Activated CD4-positive, CD25-positive, alpha-beta regulatory T cell treated with anti-CD3 and anti-CD28 coated beads, Interleukin-2, amount 50 U/mL, for 16 hours (primary cell): ENCODE results near the gene DYNLT3.

Source experiments
- DNase-seq: peaks from one replicate; pipeline ENCODE4 v3.0.0-alpha.2; 2020; ENCODE audit warnings: low read depth, low spot score

DYNLT3 gene

DNA sequence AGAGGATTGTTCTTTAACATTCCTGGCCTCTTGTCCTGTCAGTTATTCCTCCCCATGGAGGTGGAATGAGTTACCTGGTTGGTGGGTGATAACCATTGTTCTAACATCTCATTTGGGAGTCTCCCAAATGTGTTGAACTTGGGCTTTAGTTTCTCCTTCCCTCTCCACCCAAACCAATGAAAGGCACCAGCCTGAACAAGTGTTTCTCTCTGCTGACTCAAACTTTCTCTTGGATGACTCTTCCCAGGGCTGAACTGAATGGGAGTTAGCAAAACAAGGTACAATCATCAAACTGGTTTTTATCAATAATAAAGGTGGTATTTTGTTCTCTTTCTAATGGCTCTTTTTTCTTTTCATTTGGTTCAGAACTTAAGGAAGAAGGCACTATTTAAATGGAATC, 2.7 kb downstream of the DYNLT3 start:
- DNase-seq, result no peak

DNA sequence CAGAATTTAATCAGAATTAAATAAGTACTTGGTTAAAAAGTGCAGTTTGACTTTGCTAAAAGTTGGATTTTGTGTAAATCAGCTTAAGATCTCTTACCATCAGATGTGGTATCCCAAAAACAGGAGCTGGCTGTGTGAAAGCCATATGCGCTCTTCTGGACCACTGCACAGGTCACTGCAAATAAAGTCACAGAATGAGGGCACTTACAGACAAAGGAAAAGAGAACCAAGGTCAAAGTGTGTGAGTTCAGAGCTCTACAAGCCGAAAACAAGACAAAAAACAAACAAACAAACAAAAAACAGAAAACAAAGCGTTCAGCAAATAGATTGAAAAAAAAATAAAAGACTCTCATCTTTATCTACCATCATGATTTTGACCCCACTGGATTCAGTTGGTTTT, 6.4 kb downstream of the DYNLT3 start:
- no peak for DNase-seq

DNA sequence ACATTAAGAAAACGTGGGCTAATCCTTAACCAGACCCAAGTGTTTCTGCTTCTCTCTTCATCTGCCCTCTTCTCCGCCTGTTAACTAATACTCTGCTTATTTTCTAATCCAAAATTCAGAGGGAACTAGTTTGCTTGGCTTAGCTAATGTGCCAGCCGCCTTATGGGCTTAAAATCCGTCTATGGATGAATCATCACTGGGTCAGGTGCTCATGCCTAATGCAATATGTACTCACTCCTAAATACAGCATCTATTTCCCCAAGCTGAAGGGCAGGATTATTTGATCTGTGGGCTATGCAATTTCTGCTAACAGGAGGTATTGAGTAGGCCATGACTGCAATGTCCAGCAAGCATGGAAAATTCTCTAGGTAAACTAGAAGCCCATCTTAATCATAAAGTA, 12.4 kb downstream of the DYNLT3 start:
- DNase-seq, result no peak

DNA sequence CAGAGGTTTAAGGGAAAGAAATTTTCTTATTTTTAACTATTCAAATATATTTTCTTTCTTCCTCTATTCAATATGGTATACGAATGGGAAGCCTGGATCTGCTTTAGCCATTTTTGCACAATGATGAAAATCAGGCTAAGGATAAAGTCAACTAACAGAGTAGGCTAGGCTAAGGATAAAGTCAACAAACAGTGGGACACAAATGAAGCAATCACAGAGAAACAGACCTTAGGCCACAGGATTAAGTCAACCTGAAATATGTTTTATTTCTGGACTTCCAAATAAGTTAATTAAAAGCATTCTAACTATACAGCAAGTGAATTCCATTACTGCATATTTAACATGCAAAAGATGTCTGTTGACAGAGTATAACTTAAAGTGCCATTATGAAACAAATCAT, 17.0 kb downstream of the DYNLT3 start:
- no peak for DNase-seq

DNA sequence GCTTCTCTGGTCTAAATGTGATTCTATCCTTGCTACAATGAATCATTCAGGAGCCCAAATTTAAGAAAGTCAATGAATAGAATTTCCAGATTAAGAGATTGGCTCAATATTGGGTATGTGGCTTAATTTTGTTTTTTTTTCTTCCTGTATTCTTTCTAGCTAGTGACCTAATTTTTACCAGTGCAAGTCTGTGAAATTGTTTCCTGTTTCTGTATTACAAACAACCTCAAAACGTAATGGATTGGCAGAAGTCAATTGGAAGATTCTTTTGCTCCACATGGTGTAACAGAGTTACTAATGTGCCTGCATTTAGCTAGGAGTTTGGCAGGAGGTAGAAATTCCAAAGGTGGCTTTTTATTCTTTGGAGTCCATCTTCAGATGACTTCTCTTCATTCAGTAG, 17.6 kb downstream of the DYNLT3 start:
- no peak for DNase-seq

DNA sequence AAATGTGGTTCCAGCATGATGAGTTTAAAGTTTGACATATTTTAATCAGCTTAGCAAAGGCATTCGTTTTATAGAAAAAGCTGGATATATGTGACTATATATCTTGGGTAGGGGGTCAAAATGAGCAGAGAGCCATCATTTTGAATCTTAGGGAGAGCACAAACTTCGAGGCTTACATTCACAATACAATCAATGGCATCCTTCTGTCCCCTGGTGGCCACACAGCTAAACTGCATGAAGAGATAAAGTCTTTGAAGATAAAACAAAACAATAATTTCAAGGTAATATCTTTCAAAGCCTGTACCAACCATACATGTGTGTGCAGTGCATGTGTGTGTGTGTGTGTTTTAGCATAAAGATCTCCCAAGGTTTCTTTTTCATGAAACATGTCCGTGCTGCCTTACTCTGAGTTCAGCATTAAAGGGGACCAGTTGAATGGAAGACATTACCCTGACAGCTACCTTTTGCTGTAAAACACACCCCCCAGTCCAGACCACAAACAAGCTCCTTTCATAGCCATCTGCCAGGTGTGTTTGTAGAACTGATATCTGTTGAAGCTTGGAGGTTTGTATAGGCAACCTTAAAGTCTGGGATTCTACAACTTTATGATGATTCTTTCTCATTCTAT, 22.0 kb downstream of the DYNLT3 start:
- DNase-seq, result peak; percentile 10

DNA sequence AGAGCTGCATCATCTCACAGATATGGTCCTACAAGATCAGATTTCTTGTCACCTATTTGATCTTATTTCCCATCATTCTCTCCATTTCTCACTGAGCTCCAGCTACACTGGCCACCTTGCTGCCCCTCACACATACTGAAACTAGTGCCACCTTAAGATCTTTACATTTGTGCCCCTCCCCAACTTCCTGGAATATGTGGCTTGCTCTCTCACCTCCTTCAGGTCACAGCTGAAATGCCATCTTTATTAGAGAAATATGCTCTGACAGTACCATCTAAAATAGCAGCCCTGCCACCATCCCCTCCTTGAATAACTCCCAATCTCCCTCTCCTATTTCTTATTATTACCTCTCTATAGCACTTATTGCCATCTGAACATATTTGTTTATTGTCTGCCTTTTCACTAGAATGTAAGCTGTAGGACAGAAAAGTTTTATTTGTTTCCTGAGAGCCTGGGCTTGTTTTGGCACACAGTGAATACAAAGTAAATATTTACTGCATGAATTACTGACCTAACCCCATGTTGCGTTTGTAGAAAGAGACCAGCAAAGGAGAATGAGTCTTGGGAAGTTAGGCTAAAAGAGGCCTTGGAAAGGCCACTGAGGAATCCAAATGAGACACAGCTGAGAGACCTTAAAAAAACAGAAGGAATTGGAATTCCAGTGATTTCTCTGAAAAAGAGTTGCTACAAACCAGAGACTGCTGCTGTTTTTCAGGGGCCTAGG, 22.7 kb downstream of the DYNLT3 start:
- no peak for DNase-seq

DNA sequence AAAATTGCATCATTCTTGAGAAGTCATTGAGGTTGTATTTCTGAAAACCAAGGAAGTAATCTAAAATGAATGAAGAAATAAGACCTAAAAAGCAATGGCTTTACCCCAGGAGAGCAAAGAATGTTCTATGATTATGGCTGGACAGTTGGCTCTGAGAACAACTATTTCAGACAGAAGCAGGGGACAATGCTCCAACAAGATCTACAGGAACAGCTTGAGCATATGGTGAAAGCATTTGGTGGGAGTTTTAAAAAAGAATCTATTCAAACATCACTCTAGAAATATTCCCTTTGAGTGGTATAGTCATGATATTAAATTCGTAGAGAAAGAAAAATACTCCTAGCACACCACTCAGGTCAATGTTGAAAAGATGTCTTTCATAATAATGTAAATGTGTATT, 26.7 kb downstream of the DYNLT3 start:
- DNase-seq, result no peak

DNA sequence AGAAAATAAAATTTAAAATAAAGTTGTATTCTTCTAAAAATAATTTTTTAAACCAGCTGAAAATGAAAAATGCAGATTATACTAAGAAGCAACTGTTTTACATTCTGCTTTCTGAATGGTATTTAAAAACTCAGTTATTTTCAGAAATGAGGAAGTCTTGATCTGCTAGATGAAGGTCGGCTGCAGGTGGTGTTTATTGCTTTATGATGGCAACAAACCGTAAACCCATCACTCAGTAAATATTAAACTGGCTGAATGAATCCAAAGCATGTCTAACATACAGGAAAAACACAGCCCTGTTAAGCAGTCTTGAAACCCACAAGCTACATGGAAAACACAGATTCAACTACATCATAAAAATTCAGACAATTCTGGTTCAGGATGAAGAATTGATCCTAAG, 29.3 kb downstream of the DYNLT3 start:
- no peak for DNase-seq

DNA sequence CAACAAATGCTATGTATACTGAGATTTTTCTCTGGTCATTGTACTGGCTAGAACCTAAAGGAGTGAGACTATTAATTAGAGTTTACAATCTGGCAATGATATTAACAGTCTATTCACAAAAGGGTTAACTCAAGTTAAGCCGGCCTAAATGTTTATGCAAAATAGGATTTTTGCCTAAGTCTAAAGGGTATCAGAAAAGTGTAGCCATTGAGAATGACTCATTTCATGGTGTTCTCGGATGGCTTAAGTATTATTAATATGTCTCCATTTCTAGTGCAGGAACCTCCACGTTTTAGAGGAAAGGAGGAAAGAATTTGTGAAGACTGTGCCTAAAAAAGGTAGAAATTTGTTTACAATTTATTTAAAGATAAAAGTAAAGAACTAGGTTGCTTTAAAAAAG, 29.8 kb downstream of the DYNLT3 start:
- DNase-seq, result no peak

DNA sequence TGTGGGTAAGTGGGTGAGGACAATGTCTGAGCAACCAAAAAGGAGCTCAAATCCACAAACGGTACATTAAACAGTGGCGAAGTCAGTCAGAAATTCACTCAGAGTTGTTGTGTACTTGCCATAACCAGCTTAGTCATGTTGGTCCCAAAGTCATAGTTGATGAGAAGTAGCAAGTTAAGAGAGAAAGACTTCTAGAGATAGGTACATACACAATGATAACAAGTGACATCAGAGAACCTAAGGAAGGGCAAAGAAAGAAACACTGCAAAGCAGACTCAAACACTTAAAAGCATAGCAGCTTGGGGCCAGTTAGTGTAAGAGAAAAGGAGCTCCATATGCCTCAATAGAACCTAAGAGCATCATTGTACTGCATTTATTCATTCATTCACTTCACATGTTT, 30.2 kb downstream of the DYNLT3 start:
- no peak for DNase-seq

DNA sequence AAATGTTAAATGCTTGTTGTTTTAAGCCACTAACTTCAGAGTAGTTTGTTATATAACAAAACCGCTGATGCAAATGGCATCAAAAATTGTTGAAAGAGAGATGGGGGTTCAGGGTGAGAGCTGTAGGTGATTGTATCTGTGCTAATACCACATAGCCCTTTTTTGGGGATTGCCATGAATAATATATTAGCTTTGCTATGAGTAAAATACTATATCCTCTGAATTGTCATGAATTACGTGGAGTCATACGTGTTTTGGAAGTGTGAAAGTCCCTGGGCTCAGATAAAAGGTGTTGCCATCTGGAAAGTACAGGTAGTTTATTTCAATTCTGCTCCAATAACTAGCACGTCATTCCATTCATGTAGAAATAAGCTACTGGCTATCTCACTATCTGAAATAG, 30.6 kb downstream of the DYNLT3 start:
- no peak for DNase-seq

DNA sequence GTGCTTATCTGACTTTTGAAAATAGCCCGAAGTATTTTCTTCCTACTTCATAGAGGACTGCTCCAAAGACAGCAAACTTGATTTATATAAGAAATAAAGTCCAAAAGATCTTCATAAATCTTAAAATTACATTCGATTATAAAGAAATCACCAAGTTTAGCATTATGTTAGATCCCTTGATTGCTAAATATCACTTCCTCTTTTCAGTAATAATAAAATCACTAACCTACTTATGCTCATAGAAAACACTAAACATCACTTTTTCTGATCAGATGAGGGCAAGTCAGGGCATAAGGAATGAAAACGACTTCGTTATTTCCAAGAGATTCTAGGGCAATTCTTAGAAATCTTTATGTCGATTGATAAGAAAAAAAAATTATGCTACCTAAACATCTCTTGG, 32.0 kb downstream of the DYNLT3 start:
- no peak for DNase-seq

DNA sequence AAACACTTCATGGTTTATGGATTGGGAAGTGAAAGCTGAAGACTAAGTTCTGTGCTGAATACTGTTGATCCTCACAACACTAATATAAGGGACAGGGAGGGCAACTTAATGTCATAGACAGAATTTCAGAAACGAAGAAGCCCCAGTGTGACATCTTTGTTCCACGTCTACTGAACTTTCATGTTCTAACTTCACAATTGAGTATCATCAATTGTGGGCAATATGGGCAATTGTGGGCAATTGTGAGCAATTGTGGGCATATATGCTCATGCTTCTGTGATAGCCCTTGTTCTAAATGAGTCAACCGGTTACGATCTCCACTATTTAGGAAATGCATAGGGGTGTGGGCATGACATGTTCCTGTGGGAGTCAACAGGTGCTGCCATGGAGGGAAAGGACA, 33.8 kb downstream of the DYNLT3 start:
- DNase-seq, result no peak

DNA sequence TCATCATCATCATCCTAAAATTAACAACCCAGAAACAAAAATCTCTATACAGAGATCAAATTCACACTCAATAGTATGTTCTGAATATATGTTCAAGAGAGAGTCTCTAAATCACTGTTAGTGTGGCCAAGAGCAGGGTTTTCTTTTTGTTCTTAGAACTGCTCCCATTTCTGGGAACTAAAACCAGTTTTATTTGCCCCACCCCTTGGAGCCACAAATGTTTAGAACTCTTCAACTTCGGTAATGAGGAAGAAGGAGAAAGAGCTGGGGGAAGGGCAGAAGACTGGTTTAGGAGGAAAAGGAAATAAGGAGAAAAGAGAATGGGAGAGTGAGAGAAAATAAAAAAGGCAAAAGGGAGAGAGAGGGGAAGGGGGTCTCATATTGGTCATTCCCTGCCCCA, 35.3 kb downstream of the DYNLT3 start:
- no peak for DNase-seq

DNA sequence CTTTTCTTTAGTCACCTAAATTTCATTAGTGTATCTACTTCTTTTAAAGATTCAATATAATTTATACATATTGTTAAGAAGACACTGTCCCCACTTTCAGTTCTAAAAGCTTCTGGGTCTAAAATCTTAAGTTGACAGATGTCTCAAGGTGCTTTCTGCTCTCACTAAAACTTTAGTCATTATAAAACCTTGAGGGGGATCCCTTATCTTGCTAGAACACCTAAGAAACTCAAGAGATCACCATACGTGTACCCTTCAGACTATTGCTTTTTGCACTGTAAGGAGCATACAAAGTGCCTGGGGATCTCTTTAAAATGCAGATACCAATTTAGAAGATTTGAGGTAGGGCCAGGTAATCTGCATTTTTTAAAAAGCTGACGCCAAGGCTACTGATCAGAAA, 37.4 kb downstream of the DYNLT3 start:
- no peak for DNase-seq

DNA sequence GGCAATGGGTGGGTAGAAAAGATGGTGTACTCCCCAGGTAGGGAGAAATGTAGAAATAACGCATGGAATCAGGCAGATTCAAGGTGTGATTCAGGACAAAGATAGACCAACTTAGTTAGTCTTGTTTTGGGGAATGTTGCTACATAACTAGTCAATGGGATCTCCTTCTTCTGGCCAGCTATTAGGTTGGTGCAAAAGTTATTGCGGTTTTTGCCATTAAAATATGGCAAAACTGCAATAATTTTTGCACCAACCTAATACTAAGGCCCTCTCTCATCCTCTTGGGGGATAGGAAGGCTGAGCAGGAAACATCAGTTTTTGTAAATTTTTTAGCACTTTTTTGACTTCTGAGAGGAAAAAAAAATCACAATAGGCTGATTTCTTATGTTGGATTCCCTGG, 44.3 kb downstream of the DYNLT3 start:
- no peak for DNase-seq

DNA sequence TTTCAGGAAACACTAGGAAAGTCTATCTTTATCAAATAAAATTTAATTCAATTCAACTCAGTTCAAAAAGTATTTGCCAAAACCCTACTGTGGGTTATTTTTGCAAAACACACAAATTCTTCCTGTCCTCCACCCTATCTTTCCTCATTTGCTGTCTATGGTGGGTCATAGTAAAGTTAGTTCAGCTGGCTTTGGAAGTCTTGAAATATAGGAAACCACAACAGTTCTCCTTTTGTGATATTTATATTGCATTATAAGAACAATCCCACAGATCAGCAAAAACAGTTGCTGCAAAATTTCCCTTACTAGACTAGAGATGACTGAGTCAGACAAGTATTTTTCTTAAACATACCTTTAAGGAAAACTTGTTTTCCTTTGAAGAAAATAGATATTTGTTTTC, 45.3 kb downstream of the DYNLT3 start:
- DNase-seq, result no peak

DNA sequence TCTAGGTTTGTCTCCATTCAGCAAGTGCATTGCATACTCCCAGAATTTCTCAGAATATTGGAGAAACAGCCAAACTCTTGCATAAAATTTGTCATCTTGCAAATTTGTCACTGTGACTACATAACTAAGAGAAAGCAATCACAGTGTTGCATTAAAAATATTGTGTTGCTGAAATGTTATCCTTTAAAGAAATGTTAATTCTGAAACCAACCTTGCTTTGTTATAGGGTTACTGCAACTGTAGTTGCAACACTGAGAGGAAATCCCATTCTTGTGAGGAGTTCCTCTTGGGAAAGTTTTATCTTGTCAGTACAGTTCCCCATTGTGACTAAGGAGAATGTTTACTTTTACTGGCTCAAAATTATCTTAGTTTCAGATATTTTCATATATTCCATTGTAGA, 46.7 kb downstream of the DYNLT3 start:
- DNase-seq, result no peak

DNA sequence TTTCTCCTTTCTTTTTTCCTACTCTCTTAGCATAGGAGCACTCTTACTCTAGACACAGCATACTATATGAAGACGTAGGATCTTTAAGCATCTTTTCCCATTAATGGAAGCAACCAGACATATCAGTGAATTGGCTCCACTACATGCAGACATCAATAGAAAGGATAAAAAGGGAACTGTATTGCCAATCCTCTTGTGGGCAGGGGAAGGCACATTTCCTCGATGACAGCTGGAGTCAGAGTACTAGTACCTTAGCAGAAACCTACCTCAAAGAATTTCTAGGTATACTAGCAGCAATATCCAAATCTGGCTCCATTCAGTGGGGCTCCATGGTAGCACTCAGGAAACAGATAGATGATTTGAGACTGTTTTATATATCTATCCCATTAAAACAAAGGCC, 47.4 kb downstream of the DYNLT3 start:
- DNase-seq, result no peak

DNA sequence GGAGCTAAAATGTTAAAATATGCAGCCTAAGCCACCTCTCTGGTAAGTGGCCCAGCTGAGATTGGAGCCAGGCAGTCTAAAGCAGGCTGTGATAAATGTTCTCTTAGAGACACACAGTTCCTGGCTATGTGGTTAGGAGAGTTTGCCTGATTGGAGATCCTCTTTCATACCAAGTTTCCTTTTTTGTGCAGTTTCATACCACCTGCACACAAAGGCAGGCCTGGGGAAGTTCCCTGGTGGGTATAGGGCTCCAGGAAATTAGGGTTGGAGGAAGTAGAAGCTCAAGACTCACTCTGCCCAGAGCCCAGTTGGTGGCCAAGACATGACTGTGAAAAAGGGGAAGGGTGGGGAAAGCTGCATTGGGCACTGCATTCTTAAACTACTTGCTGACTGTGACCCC, 50.6 kb downstream of the DYNLT3 start:
- DNase-seq, result no peak

DNA sequence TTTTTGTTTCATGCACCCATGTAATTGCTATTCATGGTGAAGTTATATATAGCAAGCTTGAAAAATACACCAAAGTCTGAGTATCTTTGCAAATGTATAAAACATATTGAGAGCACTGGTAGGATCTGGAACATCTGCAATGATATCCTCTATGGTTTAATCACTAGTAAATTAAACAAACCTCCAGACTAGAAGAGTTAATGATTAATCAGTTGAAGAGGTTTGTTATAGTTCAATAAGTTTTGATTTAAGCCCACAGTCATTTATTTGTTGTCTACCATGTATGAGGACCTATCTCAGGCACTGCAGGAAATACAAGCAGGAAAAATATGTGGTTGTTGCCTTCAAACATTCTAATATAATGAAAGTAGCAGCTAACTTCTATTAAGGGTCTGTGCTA, 51.1 kb downstream of the DYNLT3 start:
- DNase-seq, result no peak
